GM19324 (cell line): ENCODE data around the gene RNF43.
"Not testable (repeated sequence)": the region's sequence is repeated elsewhere in the genome, so short reads cannot be mapped to it uniquely, and the experiment has no call there.

Experiments used
- ATAC-seq: cut with Tn5 transposase; IDR thresholded peaks from one replicate; pipeline ENCODE4 v1.9.1; 2021; ENCODE audit warnings: mild to moderate bottlenecking, moderate library complexity; ENCODE audit not compliant: unreplicated experiment, low FRiP score

The RNF43 gene

DNA sequence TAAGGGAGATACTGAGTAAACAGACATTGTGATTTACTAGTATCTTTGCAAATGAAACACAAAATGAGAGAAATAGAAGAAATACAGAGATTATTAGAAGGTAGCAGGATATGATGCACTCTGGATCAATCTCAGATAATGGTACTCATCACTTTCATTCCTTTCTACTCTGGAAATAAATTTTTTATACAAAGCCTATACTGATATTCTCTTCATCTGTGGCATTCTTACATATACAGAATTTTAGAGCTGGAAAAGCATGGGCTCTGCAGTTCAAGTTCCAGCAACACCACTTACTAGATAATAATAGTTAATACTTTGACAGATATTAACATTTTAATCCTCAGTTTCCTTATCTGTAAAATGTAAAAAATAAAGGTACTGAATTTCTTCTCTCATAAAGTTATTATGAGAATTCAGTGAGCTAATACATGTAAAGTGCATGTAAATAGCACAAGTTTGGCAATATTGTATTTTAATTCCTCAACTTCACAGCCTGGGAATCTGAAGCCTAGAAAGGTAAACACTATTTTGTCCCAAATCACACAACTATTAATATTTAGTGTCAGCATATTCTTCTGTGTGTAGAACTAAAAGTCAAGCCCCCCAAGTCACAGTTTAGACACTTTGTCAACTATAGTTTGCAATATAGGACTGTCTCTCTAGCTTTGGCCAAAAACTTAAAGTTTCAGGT is 6.5 kb downstream of the RNF43 start:
- ATAC-seq: no peak

DNA sequence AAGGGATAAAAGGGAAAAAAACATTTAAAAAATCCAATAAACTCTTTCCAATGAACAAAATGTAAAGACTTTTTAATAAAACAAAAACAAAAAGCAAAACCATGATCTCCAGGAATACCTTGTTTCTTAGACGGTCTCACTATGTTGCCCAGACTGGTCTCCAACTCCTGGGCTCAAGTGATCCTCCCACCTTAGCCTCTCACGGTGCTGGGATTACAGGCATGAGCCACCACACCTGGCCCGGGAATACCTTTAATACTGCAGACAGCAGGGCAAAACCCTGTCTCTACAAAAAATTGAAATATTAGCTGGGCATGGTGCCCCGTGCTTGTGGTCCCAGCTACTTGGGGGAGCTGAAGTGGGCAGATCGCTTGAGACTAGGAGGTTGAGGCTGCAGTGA is 7.9 kb downstream of the RNF43 start:
- no peak for ATAC-seq

DNA sequence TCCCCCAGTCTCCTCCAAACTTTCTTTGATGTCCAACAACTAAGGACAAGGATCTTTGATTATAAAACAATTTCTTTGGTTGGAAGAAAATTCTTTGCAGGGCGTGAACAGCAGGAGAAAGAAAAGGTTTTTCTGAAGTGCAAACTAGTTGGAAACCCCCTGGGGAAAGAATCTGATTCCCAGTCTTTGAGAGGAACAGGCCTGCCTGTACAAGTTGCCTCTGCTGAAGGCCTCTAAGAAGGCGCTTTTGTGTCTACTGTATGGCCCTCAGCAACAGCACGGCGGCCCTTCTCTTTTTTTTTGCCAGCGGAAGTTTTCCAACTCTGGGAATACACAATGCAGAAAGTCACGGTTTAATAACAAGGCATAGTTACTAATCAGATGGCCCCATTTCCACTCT is 14.0 kb downstream of the RNF43 start:
- no peak for ATAC-seq

DNA sequence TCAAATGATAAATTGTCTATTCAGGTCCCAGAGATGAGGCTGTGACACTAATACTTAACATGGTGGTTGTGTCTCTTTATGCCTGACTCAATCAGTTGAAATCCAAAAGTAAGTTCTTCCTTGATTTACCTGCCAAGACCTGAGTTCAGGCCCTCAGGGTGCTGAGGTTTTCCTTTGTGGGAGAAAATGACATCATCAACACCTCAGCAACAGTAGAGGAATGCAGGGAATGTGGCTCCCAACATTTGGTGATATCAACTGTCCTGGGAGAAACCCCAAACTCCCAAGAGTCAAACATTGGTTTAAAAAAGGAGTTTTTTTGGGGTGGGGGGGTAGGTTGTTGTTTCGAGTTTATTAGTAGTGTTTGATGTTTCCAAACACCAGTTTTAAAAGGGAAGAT is 14.7 kb downstream of the RNF43 start:
- no peak for ATAC-seq

DNA sequence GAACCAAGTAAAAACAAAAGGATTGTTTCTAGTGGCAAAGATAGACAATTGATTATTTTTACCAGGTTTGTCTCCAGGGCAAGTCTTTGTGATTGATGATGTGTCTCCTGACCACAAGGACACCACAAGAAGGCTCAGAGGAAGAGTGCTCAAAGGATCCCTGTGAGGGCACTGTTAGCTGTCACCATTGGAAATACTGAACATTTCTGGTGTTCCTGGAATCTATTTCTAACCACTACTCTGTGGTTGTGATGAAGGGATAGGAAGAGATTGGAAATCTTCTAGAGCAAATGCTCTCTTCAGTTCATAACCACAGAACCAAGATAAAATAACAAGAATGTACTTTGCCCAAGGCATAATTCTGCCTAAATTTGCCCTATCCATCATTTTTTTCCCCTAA is 15.3 kb downstream of the RNF43 start:
- ATAC-seq: no peak

DNA sequence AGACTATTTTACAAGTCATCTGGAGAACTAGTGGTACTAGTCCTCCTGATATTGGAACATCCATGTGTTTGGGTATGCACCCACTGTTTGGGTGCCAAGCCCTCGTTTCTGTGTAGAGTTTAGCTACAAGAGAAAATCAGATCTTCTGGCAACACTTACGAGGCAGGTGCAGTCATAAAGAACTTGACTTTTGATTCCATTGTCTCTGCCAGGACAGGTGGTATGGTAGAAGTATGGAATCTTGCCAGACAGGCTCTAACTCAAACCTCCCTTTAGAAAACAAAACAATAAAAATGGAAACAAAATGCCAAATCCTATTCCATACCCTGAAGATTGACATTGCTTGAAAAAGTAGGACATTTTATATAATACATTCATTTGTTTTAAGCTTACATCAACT is 16.0 kb downstream of the RNF43 start:
- ATAC-seq: no peak

DNA sequence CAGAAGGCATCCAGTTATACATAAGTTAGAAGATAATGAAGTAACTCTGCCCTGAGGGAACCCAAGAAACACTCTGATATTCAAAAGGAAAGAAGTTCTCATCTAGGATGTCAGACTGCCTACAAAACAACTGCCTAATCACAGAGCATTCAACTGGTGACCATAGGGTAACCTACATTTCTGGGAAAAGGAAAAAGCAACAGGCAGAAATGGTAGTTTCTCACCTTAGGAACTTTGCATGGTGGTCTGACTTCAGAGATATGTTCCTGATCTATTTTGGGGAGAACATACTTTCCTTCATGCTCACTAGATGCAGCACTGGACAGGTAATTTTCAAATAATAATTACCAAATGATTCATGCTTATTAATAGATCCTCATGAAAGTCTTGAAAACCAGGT is 16.5 kb downstream of the RNF43 start:
- ATAC-seq: no peak

DNA sequence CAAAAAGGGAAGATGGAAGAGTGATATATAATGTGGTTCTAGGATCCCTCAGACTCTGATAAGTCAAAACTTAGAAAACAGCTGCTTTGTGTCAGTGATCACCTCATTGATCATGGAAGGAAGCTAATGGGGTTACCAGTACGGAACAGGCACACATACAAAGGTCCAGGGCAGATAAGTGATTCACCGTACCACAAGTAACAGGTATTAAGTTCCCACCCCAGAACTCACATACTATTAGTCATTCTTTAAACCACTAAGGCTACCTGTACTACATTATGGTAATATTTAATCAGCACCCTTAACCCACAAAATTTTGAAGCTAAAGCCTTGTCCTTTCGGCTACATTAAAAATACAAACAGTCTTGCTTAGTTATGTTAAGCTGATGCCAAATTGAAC is 17.4 kb downstream of the RNF43 start:
- no peak for ATAC-seq

DNA sequence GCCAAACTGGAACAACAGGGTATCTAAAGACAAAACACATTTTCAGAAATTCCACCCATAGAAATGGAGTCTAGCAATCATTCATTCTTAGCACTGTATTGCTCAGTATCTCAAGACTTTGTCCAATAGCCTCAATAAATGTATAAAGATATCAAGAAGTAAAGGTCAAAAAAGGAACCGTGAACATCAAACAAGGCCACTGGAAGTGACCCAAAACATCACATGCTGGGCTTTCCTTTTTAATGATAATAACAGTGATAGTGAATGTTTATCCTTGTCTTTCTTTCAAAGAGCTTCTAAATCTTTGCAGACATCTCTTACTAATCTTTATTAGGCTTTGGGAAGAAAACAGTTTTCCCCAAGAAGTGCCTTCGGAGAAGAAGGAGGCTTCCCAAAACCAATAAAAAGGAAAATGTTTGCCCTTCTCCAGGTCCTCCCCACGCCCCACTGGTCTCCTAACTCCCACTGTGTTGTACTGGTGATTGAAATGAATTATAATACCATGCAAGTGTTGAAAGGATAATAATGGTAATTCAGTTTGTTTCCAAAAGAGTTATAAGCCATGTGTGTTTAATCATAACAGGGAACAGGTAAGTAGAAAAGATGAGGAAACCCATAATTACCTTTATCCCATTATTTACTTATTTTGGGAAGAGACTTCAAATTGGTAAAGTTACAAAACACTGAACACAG is 18.6 kb downstream of the RNF43 start:
- no peak for ATAC-seq

DNA sequence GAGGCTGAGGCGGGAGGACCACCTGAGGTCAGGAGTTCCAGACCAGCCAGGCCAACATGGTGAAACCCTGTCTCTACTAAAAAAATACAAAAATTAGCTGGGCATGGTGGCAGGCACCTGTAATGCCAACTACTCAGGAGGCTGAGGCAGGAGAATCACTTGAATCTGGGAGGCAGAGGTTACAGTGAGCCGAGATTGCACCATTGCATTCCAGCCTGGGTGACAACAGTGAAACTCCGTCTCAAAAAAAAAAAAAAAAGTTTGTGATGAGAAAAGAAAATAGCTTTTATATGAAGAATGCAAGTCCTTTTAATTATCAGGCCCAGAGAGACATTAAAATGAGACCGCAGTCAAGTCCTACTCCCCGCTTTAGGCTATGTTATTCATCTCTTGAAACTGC is 19.9 kb downstream of the RNF43 start:
- ATAC-seq: not testable (repeated sequence)

DNA sequence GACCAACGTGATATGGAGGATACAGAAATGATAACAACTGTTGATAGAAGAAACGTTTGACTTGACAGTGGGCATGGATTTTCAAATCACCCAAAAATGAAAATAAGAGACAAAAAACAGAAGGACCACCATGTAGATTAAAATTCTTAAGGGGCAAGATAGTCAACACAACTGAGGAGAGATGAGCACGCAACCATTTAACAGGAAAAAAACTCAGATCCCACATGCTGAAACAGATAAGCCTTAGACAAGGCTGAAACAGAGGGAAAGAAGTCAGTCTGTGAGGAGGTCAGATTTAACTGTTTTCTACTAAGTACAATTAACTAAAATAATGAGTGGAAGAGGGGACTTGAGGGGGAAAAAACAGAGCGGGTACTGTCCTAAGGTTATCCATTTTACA is 21.2 kb downstream of the RNF43 start:
- no peak for ATAC-seq

DNA sequence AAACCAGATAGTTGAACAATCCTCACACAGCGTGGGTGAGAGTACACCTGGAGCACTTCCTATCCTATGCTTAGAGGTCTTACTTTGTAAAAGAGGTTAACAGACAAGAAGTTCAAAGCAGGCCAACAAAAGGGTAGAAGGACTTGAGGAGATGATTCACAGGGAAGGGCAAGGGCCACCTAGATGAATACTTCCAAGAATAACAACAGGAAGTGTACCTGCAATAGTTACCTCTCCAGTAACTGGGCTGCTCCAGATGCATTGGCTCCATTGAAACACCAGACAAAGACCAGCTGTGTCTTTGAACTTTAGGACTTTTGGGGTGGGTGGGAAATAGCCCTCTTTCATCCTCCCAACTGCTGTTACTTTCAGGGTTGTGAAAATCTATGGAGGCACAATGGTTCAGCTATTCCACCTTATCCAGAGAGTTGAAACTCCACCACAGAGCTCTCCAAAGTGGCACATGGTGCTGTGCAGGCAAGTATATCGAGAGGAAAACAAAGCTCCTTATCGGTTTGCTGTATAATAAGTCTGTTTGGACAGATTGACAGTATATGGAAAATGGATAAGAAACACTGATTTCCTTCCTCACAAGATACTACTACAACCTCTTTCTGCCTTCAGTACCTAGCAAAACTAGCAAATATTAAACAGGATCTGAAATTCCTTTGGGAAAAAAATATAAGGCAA is 22.7 kb downstream of the RNF43 start:
- no peak for ATAC-seq

DNA sequence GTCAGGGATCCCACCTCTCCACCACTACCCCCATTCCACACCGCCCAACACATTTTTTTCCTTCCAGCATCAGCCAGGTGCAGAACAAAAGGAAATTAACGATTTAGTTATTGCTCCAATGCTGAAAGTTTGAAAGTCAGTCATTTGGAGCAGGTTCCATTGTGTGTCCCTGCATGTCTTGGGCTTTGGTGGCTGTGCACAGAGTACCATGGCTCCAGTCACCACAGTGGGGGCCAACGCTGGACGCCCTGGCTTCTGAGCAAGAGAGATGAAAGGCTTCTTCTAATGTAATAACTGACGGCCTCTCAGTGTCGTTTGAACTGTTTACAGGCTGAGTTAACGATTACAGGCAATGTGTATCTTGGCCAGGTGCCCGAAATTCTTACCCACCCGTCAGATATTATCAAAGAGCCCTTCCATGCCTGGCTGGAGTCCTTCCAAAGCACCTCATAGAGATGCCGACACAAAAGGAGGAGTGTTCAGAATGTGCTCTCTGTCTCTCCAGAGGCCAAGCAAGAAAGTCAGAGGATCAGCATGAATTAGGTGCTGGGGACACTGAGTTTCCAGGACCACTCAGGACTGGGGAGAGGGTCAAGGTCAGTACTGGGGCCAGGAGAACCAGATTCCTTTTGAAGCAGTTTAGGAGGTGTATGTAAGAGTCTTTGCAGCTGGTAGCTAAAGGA is 25.9 kb downstream of the RNF43 start:
- ATAC-seq: no peak

DNA sequence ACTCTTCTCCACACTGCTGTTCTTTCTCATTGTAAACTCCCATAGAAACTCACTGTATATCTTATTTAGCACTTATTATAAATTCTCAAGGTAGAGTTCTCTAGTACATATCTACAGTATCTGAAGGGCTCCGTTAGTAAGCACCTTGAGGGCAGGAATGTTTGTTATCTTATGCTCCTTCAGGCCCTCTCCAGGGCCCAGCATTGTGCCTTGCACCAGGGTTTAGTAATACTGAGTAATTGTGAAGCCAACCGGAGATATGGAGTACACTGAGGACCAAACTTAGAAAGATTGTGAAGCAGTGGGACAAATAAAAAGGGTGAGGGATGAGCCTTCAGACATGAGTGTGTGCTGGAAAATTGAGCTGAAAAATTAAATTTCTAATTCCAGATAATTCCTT is 26.4 kb downstream of the RNF43 start:
- ATAC-seq: no peak

DNA sequence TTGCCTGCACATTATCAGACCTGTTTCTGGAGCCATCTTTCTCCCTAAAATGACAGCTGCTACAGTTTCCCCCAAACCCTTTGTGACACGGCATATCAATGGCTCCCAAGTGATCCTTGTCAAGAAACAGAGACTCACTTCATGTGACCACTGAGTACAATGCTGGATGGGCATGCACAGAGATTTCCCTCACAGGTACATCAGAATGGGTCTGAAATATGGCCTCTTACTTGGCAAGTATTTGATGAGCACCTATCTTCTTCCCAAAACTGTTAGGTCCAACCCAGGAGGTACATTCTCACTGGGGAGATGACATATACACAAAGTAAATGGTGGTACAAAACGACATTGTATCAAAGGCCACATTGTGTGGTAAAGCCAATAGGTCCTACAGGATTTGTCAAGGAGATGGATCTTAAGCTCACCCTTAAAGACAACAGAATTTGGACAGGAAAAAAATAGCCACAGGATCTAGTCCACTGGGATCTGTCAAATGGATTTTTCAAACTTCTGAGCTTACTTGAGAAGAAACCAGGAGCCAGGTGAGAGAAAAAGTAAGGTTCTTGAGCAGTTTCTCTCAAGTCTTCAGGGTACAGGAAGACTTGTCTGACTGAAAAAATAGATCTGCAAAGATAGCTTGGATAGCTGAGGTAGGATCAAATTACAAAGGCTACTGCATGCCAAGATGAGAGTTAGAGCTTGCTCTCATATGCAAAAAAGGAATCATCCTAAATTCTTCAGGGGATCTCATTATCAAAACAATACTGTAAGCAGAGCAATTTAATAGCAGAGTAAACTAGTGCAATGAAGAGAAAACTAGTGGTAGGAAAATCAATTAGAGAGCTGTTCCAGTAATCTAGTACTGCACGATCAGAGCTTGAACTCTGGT is 28.8 kb downstream of the RNF43 start:
- no peak for ATAC-seq

DNA sequence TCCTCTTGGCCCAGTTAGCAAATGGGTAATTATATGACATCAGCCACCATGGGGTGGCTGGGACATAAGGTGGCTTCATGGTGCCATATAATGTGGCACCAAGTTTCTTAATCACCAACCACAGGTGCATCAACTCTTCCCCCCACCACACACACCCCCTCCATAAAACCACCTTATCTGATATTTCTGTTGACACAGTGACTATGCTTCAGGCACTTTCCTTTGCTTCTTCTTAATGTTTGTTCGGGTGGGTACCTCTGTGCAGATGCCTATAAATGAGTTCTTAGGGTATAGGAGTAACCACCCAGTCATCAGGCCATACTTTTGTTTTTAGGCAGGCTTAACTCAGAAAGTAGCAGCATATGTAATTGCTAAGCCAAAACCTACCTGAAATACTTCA is 29.5 kb downstream of the RNF43 start:
- no peak for ATAC-seq

DNA sequence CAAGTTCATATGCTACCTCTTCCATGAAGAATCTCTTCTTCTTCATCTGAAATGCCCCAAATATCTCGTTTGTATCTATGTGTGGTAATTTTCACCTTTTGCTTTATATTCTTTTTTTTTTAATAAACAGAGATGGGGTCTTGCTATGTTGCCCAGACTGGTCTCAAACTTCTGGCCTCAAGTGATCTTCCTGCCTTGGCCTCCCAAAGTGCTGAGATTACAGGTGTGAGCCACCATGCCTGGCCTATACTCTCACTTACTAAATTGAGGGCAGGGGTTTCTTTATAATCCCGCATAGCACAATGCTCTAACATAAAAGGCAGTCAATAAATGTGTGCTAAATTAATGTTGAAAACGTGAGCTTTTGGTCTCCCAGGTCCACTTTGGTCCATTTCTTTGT is 30.6 kb downstream of the RNF43 start:
- ATAC-seq: no peak

DNA sequence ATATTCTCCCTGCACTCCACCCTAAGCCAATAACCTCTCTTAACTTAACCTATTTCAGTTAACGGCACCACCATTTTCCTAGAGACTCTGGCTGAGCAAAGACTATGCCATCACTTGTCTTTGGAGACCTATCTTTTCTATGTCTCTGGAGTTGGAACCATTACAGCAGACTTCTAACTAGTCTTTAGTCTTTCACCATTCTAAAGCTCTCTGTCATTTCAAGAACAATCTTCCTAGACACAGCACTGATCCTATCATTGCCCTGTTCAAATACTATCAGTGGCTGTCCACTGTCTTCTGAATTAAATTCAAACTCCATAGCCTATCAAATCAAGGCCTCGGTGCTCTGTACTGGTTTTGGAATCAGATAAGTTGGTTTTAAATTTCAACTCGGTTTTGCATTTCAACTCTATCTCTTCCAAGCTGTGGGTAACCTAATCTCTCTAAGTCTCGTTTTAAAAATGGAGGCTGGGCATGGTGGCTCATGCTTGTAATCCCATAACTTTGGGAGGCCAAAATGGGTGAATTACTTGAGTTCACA is 31.9 kb downstream of the RNF43 start:
- no peak for ATAC-seq

DNA sequence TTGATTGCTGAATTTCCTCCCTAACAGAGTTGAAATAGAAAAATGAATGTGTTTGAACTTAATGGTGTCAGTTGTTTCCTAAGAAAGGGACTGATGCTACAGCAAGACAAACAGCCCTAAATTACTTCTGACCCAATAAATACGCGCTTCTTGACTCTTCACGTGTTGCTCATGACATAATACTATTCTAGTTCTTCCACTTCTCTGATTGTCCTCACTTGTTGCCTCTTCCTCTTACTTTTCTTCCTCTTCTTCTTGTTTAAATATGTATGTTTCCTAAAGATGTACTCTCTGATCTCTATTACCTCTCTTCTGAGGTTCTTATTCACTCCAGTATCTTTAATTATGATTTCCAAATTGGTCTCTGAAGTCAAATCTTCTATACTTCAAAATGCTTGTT is 32.4 kb downstream of the RNF43 start:
- no peak for ATAC-seq

DNA sequence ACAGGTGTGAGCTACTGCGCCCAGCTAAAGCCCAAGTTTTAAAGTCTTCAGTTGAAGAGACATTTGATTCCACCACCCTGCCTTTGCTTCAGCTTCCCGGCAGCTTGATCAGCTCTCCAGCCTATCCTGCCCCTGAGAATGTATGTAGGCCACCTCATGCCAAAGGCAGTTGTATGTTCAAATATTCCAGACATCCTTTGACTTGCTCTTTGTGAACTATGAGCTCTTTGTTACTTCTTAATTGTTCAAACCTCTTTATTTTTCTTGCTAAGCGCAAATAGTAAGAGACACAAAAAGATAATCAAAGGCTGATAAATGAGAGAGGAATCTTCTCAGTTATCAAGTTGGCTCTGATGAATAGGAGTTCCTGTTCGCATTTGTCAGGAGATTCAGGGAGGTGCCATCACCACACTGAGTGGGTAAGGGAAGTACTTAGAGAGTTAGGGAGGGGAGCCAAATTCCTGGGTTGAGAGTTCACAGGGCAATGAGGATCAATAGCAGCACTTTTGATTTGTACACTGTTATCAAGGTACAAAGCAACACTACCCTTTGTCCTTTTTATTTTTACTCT is 33.4 kb downstream of the RNF43 start:
- no peak for ATAC-seq
